ENCODE data around the gene AXL.

Gene AXL

DNA sequence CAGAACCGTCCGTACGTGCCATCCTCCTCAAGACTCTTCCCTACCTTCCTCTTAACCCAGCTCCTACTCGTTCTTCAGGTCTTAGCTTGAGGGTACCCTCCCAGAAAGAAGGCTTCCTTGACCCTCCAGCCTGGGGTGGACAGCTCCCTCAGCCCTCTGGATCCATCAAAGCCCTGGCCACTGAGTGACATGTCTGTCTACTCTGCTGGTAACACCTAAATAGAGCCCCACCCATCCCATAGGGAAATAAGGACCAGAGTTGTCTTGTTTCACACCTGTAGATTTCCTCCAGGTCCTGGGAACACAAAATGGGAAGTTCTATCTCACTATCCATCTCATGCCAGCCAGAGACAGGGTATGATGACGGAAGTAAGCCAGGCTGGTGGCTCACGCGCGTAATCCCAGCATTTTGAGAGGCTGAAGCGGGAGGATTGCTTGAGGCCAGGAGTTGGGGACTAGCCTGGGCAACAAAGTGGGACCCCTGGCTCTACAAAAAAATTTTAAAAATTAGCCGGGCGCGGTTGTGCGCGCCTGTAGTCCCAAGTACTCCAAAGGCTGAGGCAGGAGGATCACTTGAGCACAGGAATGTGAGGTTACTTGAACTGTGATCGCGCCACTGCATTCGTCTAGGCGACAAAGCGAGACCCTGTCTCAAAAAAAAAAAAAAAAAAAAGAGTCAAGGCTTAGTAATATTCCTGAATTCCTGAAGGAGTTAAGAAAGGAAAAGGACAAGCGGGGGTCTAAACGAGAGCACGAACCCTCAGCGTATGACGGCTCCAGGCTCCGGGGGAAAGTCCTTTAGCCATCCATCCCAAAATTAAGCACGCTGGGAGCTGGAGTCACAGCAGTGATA is 90.4 kb downstream of the AXL start:
- peak; percentile 35 for DNase-seq

- DNase-seq: peak; percentile 93
Measured at GRCh38 chr19:41310033-41310831, 91.2 kb downstream of the AXL start, which contains the start of gene CCDC97. TSS of gene CCDC97 (plus strand) at chr19:41310172. CDS start at chr19:41310311, 139 bp downstream.

DNA sequence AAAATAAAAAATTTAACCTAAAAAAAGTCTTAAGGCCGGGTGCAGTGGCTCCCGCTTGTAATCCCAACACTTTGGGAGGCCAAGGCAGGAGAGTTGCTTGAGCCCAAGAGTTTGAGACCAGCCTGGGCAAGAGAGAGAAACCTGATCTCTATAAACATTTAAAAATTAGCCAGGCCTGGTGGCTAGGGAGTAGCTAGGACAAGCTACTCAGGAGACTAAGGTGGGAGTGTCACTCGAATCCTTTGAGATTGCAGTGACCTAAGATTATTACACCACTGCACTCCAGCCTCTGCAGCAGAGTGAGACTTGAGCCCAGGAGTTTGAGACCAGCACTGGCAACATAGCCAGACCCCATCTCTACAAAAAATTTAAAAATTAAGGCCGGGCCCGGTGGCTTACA is 92.0 kb downstream of the AXL start:
- DNase-seq: no peak

Measured in femur (tissue), 1 donor.